Loucy (cell line): Measurements from ENCODE around the gene PEMT.

ENCODE experiments used
- CTCF ChIP-seq: fragments of 200-600 bp; sonication (generic); conservative IDR thresholded peaks from 2 replicates; pipeline ENCODE4 v1.5.1; 2014; ENCODE audit warnings: mild to moderate bottlenecking, antibody characterized with exemption, low read length
- EZH2phosphoT487 ChIP-seq: fragments of 200-600 bp; IDR thresholded peaks from 2 replicates; pipeline ENCODE4 v1.6.1; 2018; ENCODE audit warnings: antibody characterized with exemption, mild to moderate bottlenecking, moderate library complexity, borderline replicate concordance

GRCh38 chr17:17491546-17491988 is 99.9 kb downstream of the PEMT start:
- TF ChIP-seq EZH2phosphoT487 (no peak), CTCF (no peak)
